ENCODE data around the gene ZBTB21. TPM values are rescaled to one million over a fixed set of nuclear protein-coding genes. Genes with fewer than 3 reads are reported as not detected.
A peak's percentile ranks its signal among the peaks of the same experiment; 100 is the strongest.

Gene ZBTB21
- total RNA-seq, 1 experiment from 2014 or later: 17.9 TPM

DNA sequence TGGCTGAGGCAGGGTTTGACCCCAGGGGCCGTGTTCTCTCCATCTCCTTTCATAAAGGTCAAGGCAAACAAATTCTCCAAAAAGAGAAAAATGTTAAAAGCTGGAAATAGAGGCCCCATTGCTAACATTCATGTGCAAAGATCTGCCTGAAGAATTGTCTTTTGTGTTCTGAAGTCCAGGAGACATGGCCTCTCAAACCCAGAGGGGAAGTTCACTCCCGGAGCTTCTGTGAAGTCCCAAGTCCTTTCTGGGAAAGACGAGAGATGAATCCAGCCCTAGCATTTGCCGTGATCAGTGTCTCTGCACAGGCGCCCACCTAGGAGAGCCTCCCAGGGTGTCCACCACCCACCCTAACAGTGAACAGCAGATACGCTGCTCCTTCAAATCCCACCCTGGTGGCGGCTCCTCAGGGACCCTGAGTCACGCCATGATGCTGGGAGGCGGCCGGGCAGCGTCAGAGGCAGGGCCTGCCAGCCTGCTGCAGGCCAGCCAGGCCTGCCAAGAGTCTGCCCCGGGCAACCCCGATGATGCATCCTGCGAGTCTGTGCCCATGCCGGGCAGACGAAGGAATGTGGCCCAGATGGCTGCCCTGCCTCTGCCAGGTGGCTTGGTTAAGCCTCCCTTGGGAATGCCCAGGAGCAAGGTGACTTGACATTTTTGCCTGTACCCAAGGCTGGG, 51.1 kb downstream of the ZBTB21 start:
- ATAC-seq (no peak), DNase-seq (ENCODE audit: low read depth, low spot score) (no peak)
- POLR2A ChIA-PET: no interaction called here
- peak overlapping the region; percentile 51; the same call in 1 of the 2 replicates for H3K27ac ChIP-seq (ENCODE audit: low read length)
- H3K9me3 ChIP-seq (ENCODE audit: control insufficient read depth, insufficient read depth, low read depth, low read length): no peaks in the 10 kb centered on the region
- TF ChIP-seq REST (IDR thresholded peaks at IDR 0.05; ENCODE audit: insufficient read depth in 1 of 2, low read depth in 2 of 2, low read length in 1 of 2) (no peak), TCF7L2 (IDR thresholded peaks at IDR 0.05; ENCODE audit: low read depth, low read length) (no peak), POLR2AphosphoS5 (IDR thresholded peaks at IDR 0.05; ENCODE audit: low read depth, low read length) (no peak), CTCF (IDR thresholded peaks at IDR 0.05) (no peak)
- peaks cover 23% of the 10 kb centered on the region for H3K4me1 ChIP-seq (ENCODE audit: control insufficient read depth, insufficient read depth, low read length)
- intact Hi-C loops (cut with micrococcal nuclease; ENCODE audit: unreplicated experiment) (no loop called here), in situ Hi-C loops (cut with HindIII; ENCODE audit: low pct_unique_long_range_greater_than_20kb, low sequenced_read_pairs) (no loop called here)
- H3K27me3 ChIP-seq (ENCODE audit: control insufficient read depth, insufficient read depth, low read length): no peaks in the 10 kb centered on the region
- CTCF ChIA-PET: no interaction called here
- no peaks in the 10 kb centered on the region for H3K36me3 ChIP-seq (ENCODE audit: control insufficient read depth, insufficient read depth, low read length)
- BruUV-seq (replicated peaks): no TSS peak
- H3K4me3 ChIP-seq (ENCODE audit: low read depth in 2 of 2, low read length in 2 of 2): no peak overlapping the region

DNA sequence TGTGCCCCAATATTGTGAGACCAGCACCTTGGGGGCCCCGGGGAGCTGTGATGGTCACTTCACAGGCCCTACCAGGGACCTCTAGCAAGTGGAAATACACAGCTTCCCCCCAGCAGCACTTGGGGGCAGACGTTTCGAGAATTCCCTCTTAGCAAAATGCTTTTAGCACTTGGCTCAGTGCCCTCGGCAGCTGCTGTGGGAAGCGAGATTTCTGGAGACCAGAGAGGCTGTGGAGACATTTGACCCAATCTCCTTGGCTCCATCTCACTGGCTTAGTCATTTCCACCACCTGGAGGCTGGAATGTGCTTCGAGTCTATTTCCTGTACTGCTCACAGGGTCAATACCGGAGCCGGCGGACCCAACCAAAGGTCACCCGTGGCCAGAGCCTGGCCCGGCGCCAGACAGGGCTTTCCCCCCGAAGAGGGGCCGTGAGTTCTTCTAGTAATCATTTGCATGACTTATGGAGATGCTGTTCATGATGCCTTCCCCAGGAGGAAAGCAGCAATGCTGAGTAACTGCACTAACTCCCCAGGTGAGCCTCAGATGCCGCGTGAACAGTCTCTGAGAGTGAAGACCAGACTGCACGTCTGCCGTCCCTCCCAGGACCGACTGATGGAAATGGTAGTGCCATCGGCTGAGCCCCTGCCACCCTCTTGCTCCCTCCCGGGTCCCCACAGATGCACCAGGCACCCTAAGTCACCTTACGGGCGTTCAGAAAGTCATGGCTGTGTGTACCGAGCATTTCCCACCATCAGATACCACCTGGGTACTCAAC, 52.0 kb downstream of the ZBTB21 start:
- CTCF ChIA-PET: no interaction called here
- peak; percentile 73 for ATAC-seq
- intact Hi-C loops (cut with micrococcal nuclease; ENCODE audit: unreplicated experiment) (no loop called here), in situ Hi-C loops (cut with HindIII; ENCODE audit: low pct_unique_long_range_greater_than_20kb, low sequenced_read_pairs) (no loop called here)
- TF ChIP-seq SIN3A (IDR thresholded peaks at IDR 0.05; ENCODE audit: borderline replicate concordance, insufficient read depth, low read depth, low read length): no peak
- no peak for TF ChIP-seq REST (IDR thresholded peaks at IDR 0.05; ENCODE audit: insufficient read depth in 1 of 2, low read depth in 2 of 2, low read length in 1 of 2)
- TF ChIP-seq CTCF (IDR thresholded peaks at IDR 0.05): no peak
- TF ChIP-seq POLR2AphosphoS5 (IDR thresholded peaks at IDR 0.05; ENCODE audit: low read depth, low read length): no peak
- TF ChIP-seq TCF7L2 (IDR thresholded peaks at IDR 0.05; ENCODE audit: low read depth, low read length): no peak
- Histone ChIP-seq H3K9me3 (ENCODE audit: control insufficient read depth, insufficient read depth, low read depth, low read length) (no peaks in the 10 kb centered on the region), H3K27ac (ENCODE audit: low read length) (peak overlapping the region; percentile 51), H3K4me1 (ENCODE audit: control insufficient read depth, insufficient read depth, low read length) (peaks cover 23% of the 10 kb centered on the region), H3K36me3 (ENCODE audit: control insufficient read depth, insufficient read depth, low read length) (no peaks in the 10 kb centered on the region), H3K4me3 (ENCODE audit: low read depth in 2 of 2, low read length in 2 of 2) (no peak overlapping the region), H3K27me3 (ENCODE audit: control insufficient read depth, insufficient read depth, low read length) (no peaks in the 10 kb centered on the region)
- no TSS peak for BruUV-seq (replicated peaks)
- no peak for DNase-seq (ENCODE audit: low read depth, low spot score)
- POLR2A ChIA-PET: no interaction called here
